ENCODE data around the gene SRL. TPM values are rescaled to one million over a fixed set of nuclear protein-coding genes. Genes with fewer than 3 reads are reported as not detected.

The SRL gene
- polyA plus RNA-seq, 1 of the 3 experiments (the other 2 are of a cell fraction): not detected

- Histone ChIP-seq H4K20me1 (ENCODE audit: insufficient read depth) (no peaks in the 10 kb centered on the region), H3K9me2 (no peaks in the 10 kb centered on the region), H3K79me2 (ENCODE audit: insufficient read depth) (no peaks in the 10 kb centered on the region), H3K27ac (ENCODE audit: low read depth in 2 of 2, low read length in 1 of 2) (no peak overlapping the region), H3K36me3 (replicated peaks in 1 of 2; ENCODE audit: control insufficient read depth in 1 of 2, insufficient read depth in 2 of 2, low read length in 1 of 2) (no peaks in the 10 kb centered on the region), H3K9ac (no peak overlapping the region), H3K9me3 (no peaks in the 10 kb centered on the region), H3K4me2 (no peak overlapping the region), H3K4me3 (ENCODE audit: low read depth in 2 of 2, low read length in 1 of 2) (no peak overlapping the region), H2AFZ (ENCODE audit: low read depth) (no peak overlapping the region), H3K27me3 (ENCODE audit: insufficient read depth) (no peaks in the 10 kb centered on the region), H3F3A (replicated peaks; ENCODE audit: insufficient read depth) (no peaks in the 10 kb centered on the region), H3K4me1 (ENCODE audit: control insufficient read depth in 1 of 2, insufficient read depth in 2 of 2, low read depth in 1 of 2, low read length in 1 of 2) (no peaks in the 10 kb centered on the region)
- ChIA-PET CTCF (interaction anchor here (1.0 to 3.1 kb wide), 3 partner anchors 15 to 33 kb away, joined by 4 to 14 read pairs (median 13); no protein-coding TSS in a partner anchor), POLR2A (no interaction called here)
- no peak for DNase-seq
- WGBS (ENCODE audit: low lambda C conversion rate): 77% methylated on average over 14 of the region's 14 CpGs
- TF ChIP-seq FOSL2 (IDR thresholded peaks at IDR 0.05; ENCODE audit: borderline replicate concordance, low read depth) (no peak), RCOR1 (IDR thresholded peaks at IDR 0.05; ENCODE audit: low read length) (no peak), FOXJ3 (CRISPR knock-in tag; IDR thresholded peaks at IDR 0.05) (no peak)
These were observed 9.1 kb downstream of the SRL start for GRCh38 chr16:4232541-4233386.

GRCh38 chr16:4231886-4232285 lies 10.0 kb downstream of the SRL start:
- Histone ChIP-seq H3K36me3 (replicated peaks in 1 of 2; ENCODE audit: control insufficient read depth in 1 of 2, insufficient read depth in 2 of 2, low read length in 1 of 2) (no peaks in the 10 kb centered on the region), H3K4me2 (no peak overlapping the region), H3K9ac (no peak overlapping the region), H2AFZ (ENCODE audit: low read depth) (no peak overlapping the region), H3F3A (replicated peaks; ENCODE audit: insufficient read depth) (no peaks in the 10 kb centered on the region), H3K9me2 (no peaks in the 10 kb centered on the region), H4K20me1 (ENCODE audit: insufficient read depth) (no peaks in the 10 kb centered on the region), H3K4me3 (ENCODE audit: low read depth in 2 of 2, low read length in 1 of 2) (no peak overlapping the region), H3K79me2 (ENCODE audit: insufficient read depth) (no peaks in the 10 kb centered on the region), H3K4me1 (ENCODE audit: control insufficient read depth in 1 of 2, insufficient read depth in 2 of 2, low read depth in 1 of 2, low read length in 1 of 2) (no peaks in the 10 kb centered on the region), H3K9me3 (no peaks in the 10 kb centered on the region), H3K27ac (ENCODE audit: low read depth in 2 of 2, low read length in 1 of 2) (no peak overlapping the region), H3K27me3 (ENCODE audit: insufficient read depth) (no peaks in the 10 kb centered on the region)
- WGBS (ENCODE audit: low lambda C conversion rate): 82% methylated on average over 11 of the region's 11 CpGs
- no peak for DNase-seq
- CTCF ChIA-PET: interaction anchor here (1.1 to 2.7 kb wide), 4 partner anchors 9 to 98 kb away, joined by 3 to 13 read pairs (median 4); no protein-coding TSS in a partner anchor
- TF ChIP-seq USF1 (IDR thresholded peaks at IDR 0.05; ENCODE audit: borderline replicate concordance, low read depth): no peak
- POLR2A ChIA-PET: no interaction called here

GRCh38 chr16:4231367-4231766 lies 10.5 kb downstream of the SRL start:
- no peak for DNase-seq
- no peaks in the 10 kb centered on the region for H3K79me2 ChIP-seq (ENCODE audit: insufficient read depth)
- H3K9me2 ChIP-seq: no peaks in the 10 kb centered on the region
- H3K4me2 ChIP-seq: no peak overlapping the region
- no peak overlapping the region for H2AFZ ChIP-seq (ENCODE audit: low read depth)
- H3K9ac ChIP-seq: no peak overlapping the region
- CTCF ChIA-PET: interaction anchor here (1.1 to 2.7 kb wide), 5 partner anchors 10 to 99 kb away, joined by 3 to 13 read pairs (median 6); no protein-coding TSS in a partner anchor
- H3K4me3 ChIP-seq (ENCODE audit: low read depth in 2 of 2, low read length in 1 of 2): no peak overlapping the region
- H3K9me3 ChIP-seq: no peaks in the 10 kb centered on the region
- POLR2A ChIA-PET: no interaction called here
- no peaks in the 10 kb centered on the region for H4K20me1 ChIP-seq (ENCODE audit: insufficient read depth)
- no peak overlapping the region for H3K27ac ChIP-seq (ENCODE audit: low read depth in 2 of 2, low read length in 1 of 2)
- 72% methylated on average over 9 of the region's 10 CpGs for WGBS (ENCODE audit: low lambda C conversion rate)
- H3K36me3 ChIP-seq (replicated peaks in 1 of 2; ENCODE audit: control insufficient read depth in 1 of 2, insufficient read depth in 2 of 2, low read length in 1 of 2): no peaks in the 10 kb centered on the region
- TF ChIP-seq FOSL2 (IDR thresholded peaks at IDR 0.05; ENCODE audit: borderline replicate concordance, low read depth) (no peak), RCOR1 (IDR thresholded peaks at IDR 0.05; ENCODE audit: low read length) (no peak), NRF1 (IDR thresholded peaks at IDR 0.05; ENCODE audit: low read depth, low read length) (no peak), GATA2 (CRISPR knock-in tag; IDR thresholded peaks at IDR 0.05) (no peak), TAF1 (IDR thresholded peaks at IDR 0.05; ENCODE audit: borderline replicate concordance, low read depth, low read length) (no peak), MAX (IDR thresholded peaks at IDR 0.05; ENCODE audit: low read depth) (no peak), TEAD4 (IDR thresholded peaks at IDR 0.05; ENCODE audit: borderline replicate concordance, insufficient read depth) (no peak), RAD21 (IDR thresholded peaks at IDR 0.05; ENCODE audit: low read length) (no peak), SMC3 (IDR thresholded peaks at IDR 0.05; ENCODE audit: low read depth, low read length) (no peak), POLR2AphosphoS5 (IDR thresholded peaks at IDR 0.05; ENCODE audit: low read depth, low read length) (no peak), USF1 (IDR thresholded peaks at IDR 0.05; ENCODE audit: borderline replicate concordance, low read depth) (no peak), ZBTB33 (IDR thresholded peaks at IDR 0.05; ENCODE audit: borderline replicate concordance, low read depth) (no peak)
- H3K27me3 ChIP-seq (ENCODE audit: insufficient read depth): no peaks in the 10 kb centered on the region
- no peaks in the 10 kb centered on the region for H3F3A ChIP-seq (replicated peaks; ENCODE audit: insufficient read depth)
- H3K4me1 ChIP-seq (ENCODE audit: control insufficient read depth in 1 of 2, insufficient read depth in 2 of 2, low read depth in 1 of 2, low read length in 1 of 2): no peaks in the 10 kb centered on the region
